NCI-H460 (cell line): ENCODE measurements around the gene VGF. TPM values are rescaled to one million over a fixed set of nuclear protein-coding genes. Genes with fewer than 3 reads are reported as not detected.

ENCODE experiments used
- DNase-seq: peaks from one replicate; pipeline ENCODE4 v3.0.0-alpha.2; 2016; ENCODE audit warnings: low read depth; ENCODE audit errors: extremely low read depth
- total RNA-seq: library from RNA; depleted of rRNA; stranded (reverse); fragments of >200 nt; shearing (Covaris generic); gene quantifications from 2 replicates; pipeline ENCODE4 v1.2.3, GENCODE V29; 2014

The VGF gene
- total RNA-seq, 1 experiment from 2014 or later = 11.6 TPM

DNA sequence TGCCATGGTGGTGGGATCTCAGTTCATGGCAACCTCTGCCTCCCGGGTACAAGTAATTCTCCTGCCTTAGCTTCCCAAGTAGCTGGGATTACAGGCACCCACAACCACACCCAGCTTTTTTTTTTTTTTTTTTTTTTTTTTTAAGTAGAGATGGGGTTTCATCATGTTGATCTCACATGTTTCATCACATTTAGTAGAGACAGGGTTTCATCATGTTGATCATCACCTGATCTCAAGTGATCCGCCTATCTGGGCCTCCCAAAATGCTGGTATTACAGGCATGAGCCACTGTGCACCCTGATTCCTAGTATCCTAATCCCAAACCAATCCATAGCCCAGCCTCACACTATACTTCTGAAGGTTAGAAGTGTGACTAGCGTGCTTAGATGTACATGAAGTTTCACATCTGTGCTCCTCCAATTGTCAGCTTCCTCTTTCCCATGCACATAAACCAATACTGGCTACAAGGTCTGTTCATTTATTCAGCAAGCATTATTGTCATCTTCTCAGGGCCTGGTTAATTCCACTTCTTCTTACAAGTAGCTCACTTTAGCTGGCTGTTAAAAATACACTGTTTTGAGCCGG lies 21.6 kb upstream of the VGF start:
- no peak for DNase-seq

DNA sequence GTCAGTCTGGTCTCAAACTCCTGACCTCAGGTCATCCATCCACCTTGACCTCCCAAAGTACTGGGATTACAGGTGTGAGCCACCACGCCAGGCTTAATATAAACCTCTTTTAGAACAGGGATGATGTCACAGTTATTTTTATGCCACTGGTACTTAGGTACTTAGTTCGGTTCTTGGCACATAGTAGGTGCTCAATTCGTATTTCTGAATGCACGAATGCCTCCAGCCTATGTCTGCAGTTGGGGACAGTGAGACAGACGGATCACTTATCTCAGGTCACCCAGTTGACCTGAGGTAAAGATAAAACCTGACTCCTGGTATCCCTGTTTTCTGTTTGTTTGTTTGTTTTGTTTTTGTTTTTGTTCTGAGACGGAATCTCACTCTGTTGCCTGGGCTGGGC lies 20.8 kb upstream of the VGF start:
- no peak for DNase-seq

DNA sequence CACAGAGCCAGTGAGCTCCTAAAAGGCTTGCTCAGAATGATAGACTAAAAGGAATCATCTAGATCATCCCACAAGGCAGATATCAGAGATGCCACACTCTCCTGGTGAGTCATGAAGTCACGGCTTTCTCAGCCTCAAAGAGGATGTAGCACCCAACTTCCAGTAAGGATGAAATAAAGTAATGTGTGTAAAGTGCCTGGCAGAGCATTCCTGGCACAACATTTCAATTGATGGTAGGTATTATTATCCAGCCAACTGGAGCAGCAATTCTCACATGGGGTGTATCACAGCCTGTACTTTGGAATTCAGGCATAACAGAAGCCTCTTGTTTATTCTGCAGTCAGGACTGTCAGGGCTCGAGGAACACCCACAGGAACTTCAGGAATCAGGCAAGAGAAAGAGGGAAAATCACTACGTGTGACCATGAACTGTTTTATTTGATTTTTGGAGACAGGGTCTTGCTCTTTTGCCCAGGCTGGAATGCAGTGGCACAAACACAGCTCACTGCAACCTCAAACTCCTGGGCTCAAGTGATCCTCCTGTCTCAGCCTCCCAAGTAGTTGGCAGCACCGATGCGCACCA lies 20.0 kb upstream of the VGF start:
- DNase-seq = no peak

DNA sequence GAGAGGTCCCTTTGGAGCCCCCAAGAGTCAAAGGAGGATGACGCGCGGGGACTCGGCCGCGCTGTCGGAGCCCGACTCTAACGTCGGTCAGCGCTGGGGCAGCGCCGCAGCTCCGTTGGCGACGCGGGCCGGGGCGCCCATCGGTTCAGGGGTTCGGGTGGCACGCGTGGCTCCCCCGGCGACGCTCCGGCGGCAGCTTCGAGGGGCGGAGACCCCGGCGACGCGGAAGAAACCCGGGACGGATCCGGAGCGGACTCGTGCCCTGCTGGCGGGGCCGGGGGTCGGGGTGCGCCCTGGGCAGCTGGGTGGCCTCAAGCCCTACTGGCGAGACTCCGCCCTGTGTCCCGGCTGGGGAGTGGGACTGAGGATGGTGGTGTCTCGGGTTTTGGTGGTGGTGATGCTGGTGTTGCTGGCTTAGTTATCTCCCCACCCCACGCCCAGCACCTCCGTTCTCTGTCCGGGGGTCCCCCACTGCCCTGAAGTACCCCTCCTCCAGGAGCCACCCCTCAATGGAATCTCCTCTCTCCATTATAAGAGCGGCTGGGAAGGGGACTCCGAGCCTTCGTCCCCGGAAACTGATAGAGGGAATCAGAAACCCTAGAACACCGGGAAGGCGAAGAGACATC lies 14.9 kb upstream of the VGF start, which contains the start of gene NAT16:
TSS of gene NAT16 (minus strand) at position 164 of the 626 bp plus-strand sequence. CDS start 5,486 bp downstream, outside the sequence.
- no peak for DNase-seq

DNA sequence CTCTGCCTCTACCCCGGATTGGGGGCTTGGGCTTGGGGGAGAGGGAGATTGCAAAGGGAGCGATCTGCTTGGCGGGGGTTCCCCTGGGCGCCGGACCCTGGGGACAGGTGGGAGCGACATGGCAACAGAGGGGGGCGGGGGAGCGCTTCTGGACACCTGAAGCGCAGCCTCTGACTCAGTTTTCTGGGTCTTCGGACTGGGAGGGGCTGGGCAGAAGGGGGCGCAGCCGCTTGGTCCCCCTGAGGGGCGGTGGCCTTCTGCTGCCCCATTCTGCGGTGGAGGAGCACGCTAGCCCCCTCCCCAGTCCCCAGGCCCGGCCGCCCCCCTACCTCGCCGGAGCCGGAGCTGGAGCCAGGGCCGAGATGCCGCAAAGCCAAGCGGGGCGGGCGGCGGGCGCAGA lies 14.3 kb upstream of the VGF start:
- DNase-seq = no peak

DNA sequence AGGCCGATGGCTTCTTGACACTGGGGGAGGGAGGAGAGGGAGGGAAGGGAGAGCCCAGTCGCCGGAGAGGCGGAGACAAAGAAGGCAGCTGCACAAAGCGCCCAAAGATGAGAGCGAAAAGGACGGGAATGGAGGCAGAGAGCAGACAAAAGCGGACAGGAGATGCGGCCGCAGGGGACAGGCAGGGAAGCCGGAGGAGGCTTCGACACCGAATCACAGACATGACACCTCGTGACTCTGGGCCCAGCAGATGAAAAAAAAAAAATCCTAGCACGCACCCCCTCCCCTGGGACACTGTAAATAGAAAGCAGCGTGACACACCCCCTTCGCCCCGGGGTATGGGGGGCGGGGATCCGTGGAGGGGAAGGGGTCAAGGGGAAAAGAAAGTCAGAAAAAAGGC lies 13.7 kb upstream of the VGF start:
- DNase-seq = no peak

DNA sequence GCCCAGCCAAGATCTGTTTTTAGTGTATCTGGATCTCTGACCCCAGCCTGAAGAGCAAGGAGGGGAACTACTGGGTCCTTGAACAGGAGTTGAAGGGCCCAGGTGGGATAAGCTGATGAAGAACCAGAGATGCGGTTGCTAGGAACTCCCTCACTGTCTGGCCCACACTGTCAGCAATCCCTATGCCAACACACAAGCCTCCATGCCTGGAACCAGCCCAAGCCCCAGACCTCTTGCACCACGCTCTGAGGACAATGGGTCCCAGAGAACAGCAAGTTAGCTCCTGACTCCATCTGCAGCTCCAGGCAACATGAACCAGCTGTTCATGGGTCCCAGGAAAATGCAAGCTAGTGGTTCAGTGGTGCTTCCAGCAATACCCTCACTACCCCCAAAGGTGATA lies 12.3 kb upstream of the VGF start:
- no peak for DNase-seq

DNA sequence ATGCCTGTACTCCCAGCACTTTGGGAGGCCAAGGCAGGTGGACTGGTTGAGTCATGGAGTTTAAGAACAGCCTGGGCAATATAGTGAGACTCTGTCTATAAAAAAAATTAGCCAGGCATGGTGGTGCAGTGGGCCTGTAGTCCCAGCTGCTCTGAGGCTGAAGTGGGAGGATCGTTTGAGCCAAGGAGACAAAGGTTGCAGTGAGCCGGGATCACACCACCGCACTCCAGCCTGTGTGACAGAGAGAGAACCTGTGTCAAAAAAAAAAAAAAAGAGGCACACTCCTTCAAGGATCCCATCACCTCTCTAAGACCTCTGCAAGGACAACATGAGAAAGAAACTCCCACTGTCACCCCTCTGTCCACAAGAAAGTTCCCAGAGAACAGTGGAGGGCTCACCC lies 10.3 kb upstream of the VGF start:
- no peak for DNase-seq

DNA sequence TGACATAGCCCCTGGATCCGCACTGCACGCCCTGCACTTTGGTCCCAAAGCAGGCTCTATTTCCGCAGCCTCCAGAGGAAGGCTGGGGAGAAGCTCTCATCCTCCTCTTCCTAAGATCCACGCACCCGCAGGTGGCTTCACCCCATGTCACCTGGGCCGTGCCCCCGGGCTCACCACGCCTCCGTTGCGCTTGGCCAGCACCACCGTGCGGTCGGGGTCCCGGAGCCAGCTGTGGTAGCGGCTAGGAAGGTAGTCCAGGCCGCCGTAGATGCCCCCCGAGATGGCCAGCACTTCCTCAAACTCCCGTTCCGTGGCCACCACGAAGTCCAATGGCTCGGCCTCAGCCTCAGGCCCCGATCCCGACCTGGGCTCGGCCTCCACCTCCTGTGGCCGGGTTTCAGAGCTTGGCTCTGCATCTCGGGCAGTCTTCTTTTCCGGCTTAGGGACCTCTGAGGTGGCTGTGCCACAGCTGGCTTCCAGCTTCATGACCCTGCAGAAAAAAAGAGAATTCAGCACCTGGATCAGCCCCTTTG lies 9.0 kb upstream of the VGF start:
- DNase-seq = no peak

DNA sequence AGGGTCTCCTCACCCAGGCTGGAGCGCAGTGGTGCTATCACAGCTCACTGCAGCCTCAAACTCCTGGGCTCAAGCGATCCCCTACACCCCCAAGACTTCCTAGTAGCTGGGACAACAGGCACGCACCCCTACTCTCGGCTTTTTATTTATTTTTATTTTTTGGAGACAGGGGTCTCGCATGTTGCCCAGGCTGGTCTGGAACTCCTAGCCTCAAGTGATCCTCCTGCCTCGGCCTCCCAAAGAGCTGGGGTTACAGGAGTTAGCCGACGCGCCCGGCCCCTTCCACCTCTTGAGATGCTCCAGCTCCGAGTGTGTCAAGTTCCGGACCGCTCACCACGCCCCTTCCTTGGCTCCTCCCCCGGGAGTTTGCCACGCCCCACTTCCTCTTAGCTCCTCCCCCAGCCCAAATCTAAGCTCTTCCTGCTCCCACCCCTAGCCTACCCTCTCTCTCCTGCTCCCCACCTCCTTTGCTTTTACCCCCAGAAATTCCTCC lies 8.4 kb upstream of the VGF start:
- DNase-seq = peak; percentile 58

DNA sequence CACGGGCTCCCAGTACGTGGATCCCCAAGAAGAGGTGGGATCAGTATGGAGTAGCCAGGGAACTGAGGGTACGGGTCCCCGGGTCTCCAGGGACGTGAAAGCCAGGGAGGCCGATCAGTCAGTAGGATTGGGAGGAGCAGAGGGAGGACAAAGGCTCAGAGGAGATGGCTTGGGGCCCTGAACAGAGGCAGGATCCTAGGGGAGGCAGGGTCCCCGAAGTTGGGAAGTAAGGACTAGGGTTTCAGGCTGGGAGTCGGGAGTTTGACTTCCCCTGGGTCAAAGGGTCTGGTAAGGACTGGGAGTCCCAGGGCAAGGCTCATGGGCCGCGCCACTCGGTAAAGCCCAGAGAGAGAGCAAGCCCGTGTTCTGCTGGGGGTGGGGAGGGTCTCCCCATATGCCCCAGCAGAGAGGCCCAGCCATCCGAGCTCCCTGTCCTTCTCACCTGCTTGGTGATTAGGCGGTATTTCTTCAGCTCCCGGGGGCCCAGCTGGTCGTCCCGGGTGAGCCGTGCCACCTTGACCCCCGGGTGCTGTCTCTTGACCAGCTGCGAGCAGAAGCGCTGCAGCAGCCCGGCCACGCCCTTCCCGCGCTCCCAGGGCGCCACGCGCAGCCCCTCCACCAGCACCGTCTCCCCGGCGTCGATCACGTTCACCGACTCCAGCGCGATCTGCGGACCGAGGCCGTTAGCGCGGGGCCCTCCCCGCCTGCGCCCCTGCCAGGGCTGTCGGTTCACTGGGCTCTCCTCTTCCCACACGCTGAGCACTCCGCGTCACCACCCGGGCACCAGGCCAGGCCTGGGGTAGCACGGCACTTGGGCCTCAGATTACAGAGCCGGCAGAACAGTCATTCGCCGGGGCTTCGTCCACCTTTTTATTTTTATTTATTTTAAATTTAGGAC lies 7.7 kb upstream of the VGF start:
- peak; percentile 71 for DNase-seq

DNA sequence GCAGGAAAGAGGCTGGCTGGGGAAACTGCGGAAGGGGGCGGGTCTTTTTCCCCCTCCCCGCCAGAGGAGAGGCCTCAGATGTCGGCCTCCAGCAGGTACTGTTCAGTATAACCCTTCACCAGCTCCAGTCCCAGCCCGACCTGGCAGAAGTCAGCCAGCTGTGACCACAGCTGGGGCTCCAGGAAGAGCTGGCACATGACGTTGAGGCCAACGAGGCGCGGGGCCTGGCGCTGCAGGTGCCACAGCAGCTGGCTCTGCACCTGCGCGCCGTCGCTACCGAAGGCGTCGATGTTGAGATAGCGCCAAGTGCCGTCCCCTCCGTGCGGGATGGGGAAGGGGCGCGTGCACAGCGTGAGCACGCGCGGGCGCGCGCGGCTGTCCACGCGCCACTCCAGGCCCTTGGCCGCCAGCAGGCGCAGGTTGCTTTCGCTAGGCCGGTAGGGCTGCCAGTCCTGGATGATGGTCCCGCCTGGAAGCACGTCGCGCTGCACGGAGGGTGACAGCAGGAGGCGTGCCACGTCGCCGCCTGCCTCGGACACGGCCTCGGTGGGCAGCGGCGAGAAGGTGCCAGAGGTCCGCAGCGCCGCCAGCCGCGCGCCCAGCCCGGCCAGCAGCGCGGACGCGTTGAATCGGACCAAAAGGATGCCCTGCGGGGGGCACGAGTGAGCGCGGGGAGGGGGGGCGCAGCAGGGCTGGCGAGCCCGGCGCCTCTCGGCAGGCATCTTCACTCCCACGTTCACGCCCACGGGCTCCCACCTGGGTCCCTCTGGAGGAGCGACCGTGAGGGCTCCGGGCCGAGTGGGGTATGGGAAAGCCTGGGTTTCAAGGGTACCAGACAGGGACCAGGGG lies 6.9 kb upstream of the VGF start:
- no peak for DNase-seq

DNA sequence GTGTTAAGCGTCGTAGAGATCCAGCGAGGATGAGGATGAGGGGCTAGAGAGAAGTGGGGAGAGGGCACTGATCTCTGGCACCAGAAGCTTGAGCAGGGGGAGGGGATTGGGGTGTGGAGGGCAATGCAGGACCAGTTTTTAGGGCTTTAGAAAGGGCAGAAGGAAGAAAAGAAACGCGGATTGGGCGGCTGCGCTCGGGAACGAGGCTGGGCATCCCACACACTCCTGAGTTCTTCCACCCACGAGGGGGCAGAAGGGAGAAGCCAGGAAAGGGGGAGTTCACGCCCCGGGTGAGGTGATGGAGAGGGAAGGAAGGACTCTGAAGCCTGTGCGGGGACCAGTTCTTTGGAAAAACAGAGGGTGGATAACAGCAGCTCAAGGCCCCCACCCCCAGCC lies 6.1 kb upstream of the VGF start:
- no peak for DNase-seq

DNA sequence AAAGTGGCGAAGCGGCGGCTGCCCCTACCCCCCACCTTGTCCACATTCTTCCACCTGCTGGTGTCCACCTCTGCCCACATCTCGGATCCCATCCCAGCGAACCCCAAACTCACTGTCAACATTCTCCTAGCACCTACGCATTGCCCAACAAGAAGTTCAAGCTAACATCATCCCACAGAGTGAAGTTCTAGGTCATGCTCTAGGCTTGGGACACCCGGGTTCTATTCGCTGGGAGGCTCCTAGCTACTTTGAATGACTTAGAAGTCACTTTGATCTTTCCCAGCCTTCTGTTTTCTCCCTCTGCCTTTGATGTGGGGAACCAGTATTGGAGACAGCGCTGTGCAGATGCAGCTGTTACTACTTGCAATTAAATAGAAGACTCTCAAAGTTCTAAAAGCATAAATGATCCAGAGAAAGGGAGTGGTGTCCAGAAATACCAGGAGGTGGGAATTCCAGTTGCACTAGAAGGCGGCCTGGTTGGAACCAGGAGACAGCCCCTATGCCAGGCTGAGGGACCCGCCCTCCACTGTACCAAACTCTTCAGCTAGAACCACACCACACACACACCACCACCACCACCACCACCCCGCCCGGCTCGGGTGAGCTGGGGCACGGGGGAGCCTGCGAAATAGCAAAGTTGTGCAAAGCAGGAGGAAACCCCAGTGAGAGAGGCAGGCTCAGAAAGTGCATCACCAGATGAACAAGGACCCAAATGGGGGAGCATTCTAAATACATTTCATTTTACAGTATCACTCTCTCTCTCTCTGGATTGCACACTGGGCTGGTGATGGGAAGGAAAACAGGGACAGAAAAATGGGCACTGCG lies 5.5 kb upstream of the VGF start:
- no peak for DNase-seq

DNA sequence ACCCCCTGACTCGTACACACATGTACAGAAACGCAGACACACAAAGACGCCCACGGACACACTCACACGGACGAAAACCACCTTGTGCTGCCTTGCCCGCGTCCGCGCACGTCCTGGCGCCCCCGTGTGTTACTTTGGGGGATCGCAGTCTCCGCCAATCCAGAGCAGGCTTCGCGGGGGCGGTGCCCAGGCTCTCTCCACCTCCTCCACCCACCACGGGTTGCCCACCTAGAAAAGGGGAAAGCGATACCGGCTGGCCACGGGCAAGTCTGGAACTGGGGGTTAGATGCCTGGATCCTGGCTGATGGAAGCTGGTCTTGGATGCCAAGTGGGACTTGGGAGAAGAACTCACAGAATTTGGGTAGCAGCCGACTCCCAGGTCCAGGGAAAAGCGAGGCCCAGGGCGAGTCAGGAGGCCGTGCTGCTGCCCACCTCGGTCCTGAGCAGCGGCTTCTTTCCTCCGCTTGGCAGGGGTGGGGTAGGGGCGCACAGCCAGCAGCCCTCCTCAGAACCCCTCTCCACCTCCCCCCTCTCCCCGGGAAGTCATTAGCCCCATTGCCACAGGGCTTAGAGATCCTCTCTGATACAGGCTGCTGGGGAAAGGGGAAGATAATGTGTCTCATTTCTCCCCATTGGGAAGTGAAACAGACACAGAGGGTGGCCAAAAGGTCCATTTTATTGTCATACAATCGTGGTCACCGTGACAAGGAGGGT lies 4.6 kb upstream of the VGF start:
- peak; percentile 53 for DNase-seq

DNA sequence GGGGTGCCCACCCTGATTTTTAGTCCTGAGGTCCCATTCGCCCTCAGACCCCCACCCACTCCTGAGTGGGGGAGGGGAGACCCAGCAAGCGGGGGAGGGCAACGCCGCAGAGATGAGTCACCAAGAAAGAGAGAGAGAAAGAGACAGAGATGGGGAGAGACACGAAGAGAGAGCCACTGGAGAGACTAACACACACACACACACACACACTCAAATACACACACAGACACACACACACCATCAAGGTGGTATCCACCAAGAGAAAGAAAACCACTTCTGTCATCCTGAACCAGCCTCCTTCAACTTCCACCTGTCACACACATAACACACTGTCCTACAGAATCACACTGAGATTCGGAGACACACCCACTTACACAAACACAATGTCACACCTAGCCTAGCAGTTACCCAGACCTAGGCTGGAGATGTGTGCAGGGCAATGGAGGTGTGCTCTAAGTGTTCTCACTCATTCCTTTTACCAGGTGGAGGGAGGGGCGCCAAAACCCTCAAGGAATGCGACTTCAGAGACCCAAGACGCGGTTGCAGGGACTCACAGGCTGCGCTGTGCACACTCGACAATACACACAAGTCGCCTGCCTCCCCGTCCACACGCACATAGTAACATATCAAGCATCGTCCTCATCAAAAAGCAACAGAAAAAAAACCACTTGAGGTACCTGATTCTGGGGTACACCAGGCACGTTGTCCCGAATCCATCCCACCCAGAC lies 3.9 kb upstream of the VGF start:
- no peak for DNase-seq

DNA sequence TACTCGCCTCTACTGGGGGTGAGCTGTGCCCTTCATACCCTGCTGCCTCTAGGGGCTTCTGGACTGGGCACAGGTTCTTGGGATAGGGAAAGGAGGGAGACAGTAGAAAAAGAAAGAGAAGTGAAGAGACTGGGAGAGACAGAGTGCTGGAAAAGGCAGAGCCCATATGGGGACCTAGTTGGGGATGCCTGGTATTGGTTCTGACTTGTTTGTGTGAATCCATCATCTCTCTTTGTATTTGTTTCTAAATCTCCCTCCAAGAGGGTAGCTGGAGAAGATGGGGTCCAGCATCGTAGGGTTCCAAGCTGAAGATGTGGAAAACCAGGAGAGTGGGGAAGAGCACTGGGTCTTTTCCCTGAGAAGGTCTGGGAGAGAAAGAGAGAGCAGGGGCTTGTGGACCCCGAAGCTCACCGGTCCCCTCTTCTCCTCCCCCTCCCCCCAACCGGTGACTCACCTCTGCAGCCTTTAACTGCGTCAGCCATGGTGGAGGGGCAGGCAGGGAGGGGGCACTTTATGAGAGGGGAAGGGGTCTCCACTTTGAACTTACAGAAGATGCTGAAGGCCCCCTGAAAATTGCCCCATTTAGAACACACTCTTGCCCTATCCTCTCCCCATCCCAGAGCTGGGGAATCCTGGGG lies 3.2 kb upstream of the VGF start:
- no peak for DNase-seq
